CD8-positive, alpha-beta memory T cell (primary cell): Measurements from ENCODE around the gene PHF20. TPM values are rescaled to one million over a fixed set of nuclear protein-coding genes. Genes with fewer than 3 reads are reported as not detected.

ENCODE experiments used
- CTCF ChIA-PET: fragments of 350-600 bp; sonication (Branson Sonifier 250); formaldehyde crosslinking; loops from one replicate; lab custom pipeline; 2021; ENCODE audit warnings: antibody characterized with exemption; lab: Charles Lee
- POLR2A ChIA-PET: fragments of 350-600 bp; sonication (Branson Sonifier 250); formaldehyde crosslinking; loops from one replicate; lab custom pipeline; 2021; ENCODE audit warnings: antibody characterized with exemption; lab: Charles Lee
- DNase-seq, 5 donors: peaks; one replicate each; pipeline versions ENCODE4 v3.0.0 to v3.0.0-alpha.2; 2020 to 2022; ENCODE audit warnings: mixed read lengths in 1 of 5
- H3K27ac ChIP-seq: one replicate; pipeline ENCODE4 v1.7.0; 2013; ENCODE audit warnings: low read depth, mild to moderate bottlenecking, low read length, moderate library complexity
- H3K27me3 ChIP-seq: 2 replicates; pipeline ENCODE4 v1.7.0; 2013; ENCODE audit warnings: low read length, mild to moderate bottlenecking; ENCODE audit not compliant: insufficient read depth, poor library complexity, severe bottlenecking
- H3K36me3 ChIP-seq: 2 replicates; pipeline ENCODE4 v1.7.0; 2013; ENCODE audit warnings: mild to moderate bottlenecking, low read length, moderate library complexity; ENCODE audit not compliant: insufficient read depth
- H3K4me1 ChIP-seq: 2 replicates; pipeline ENCODE4 v1.7.0; 2013; ENCODE audit warnings: mild to moderate bottlenecking, low read length, moderate library complexity; ENCODE audit not compliant: insufficient read depth
- H3K4me3 ChIP-seq: 2 replicates; pipeline ENCODE4 v1.7.0; 2013; ENCODE audit warnings: mild to moderate bottlenecking, low read length
- H3K9me3 ChIP-seq: 2 replicates; pipeline ENCODE4 v1.7.0; 2013; ENCODE audit warnings: mild to moderate bottlenecking, low read length
- H3K27ac Mint-ChIP-seq, 8 donors: one replicate each; pipeline ENCODE4 v1.8.0; 2020 to 2021; ENCODE audit warnings: mixed read lengths in 8 of 8, mild to moderate bottlenecking in 6 of 8, inconsistent platforms in 3 of 8, moderate library complexity in 3 of 8
- H3K27me3 Mint-ChIP-seq, 2 donors: one replicate each; pipeline ENCODE4 v1.8.0; 2020 to 2021; ENCODE audit warnings: mixed read lengths in 2 of 2, mild to moderate bottlenecking in 1 of 2, moderate library complexity in 1 of 2
- H3K36me3 Mint-ChIP-seq, 3 donors: one replicate each; pipeline ENCODE4 v1.8.0; 2020 to 2021; ENCODE audit warnings: mixed read lengths in 3 of 3, inconsistent platforms in 1 of 3, mild to moderate bottlenecking in 1 of 3
- H3K4me1 Mint-ChIP-seq, 3 donors: one replicate each; pipeline ENCODE4 v1.8.0; 2020 to 2021; ENCODE audit warnings: mixed read lengths in 3 of 3, inconsistent platforms in 1 of 3, mild to moderate bottlenecking in 1 of 3
- H3K4me3 Mint-ChIP-seq, 7 donors: one replicate each; pipeline ENCODE4 v1.8.0; 2020 to 2021; ENCODE audit warnings: mixed read lengths in 7 of 7, mild to moderate bottlenecking in 6 of 7, moderate library complexity in 4 of 7, inconsistent platforms in 2 of 7
- H3K9me3 Mint-ChIP-seq, 5 donors: one replicate each; pipeline ENCODE4 v1.8.0; 2020 to 2022; ENCODE audit warnings: mixed read lengths in 5 of 5, mild to moderate bottlenecking in 3 of 5, moderate library complexity in 2 of 5, inconsistent platforms in 1 of 5
- polyA plus RNA-seq: library from polyadenylated mRNA; unstranded; fragments of 300-500 nt; fragmentation: Illumina TruSeq; gene quantifications from one replicate; pipeline ENCODE4 v1.2.3, GENCODE V29; 2021
- total RNA-seq, 2 experiments: library from RNA; stranded (reverse); gene quantifications; one replicate each; pipeline ENCODE4 v1.2.3, GENCODE V29; 2021

The PHF20 gene
- total and polyA plus RNA-seq, 3 experiments from 2014 or later: 53.9 to 124 (median 54.3) TPM

- Histone ChIP-seq H3K36me3 (peaks cover 8% of the 10 kb centered on the region), H3K27ac (peak overlapping the region; percentile 19), H3K4me1 (peaks cover 4% of the 10 kb centered on the region), H3K9me3 (no peaks in the 10 kb centered on the region), H3K27me3 (no peaks in the 10 kb centered on the region), H3K4me3 (no peak overlapping the region)
- ChIA-PET CTCF (interaction anchor here (0.6 to 0.7 kb wide), 2 partner anchors 18 to 39 kb away, joined by 3 to 8 read pairs; no protein-coding TSS in a partner anchor), POLR2A (no interaction called here)
- Mint-ChIP-seq H3K4me1 (peaks cover 12 to 33% (median 24%) of the 10 kb centered on the region in 3 donors), H3K9me3 (no peaks in the 10 kb centered on the region), H3K27me3 (peaks cover 0 to 1% of the 10 kb centered on the region in 2 donors), H3K4me3 (no peak overlapping the region), H3K27ac (peak overlapping the region in 4 of 8 donors; percentile 1 to 76 (median 48)), H3K36me3 (peaks cover 9 to 73% (median 20%) of the 10 kb centered on the region in 3 donors)
- no peak for DNase-seq
Observed at GRCh38 chr20:35901678-35902544, 130.1 kb downstream of the PHF20 start.

- peak overlapping the region in 2 of 8 donors; percentile 23 to 44 for H3K27ac Mint-ChIP-seq
- Histone ChIP-seq H3K4me1 (peaks cover 6% of the 10 kb centered on the region), H3K27me3 (no peaks in the 10 kb centered on the region), H3K27ac (peak overlapping the region; percentile 19), H3K4me3 (no peak overlapping the region), H3K36me3 (peaks cover 8% of the 10 kb centered on the region), H3K9me3 (no peaks in the 10 kb centered on the region)
- no peaks in the 10 kb centered on the region for H3K27me3 Mint-ChIP-seq
- peaks cover 9 to 80% (median 20%) of the 10 kb centered on the region in 3 donors for H3K36me3 Mint-ChIP-seq
- ChIA-PET POLR2A (no interaction called here), CTCF (interaction anchor here (0.6 to 0.7 kb wide), 2 partner anchors 18 to 39 kb away, joined by 3 to 8 read pairs; no protein-coding TSS in a partner anchor)
- no peaks in the 10 kb centered on the region for H3K9me3 Mint-ChIP-seq
- H3K4me1 Mint-ChIP-seq: peaks cover 12 to 38% (median 27%) of the 10 kb centered on the region in 3 donors
- no peak overlapping the region for H3K4me3 Mint-ChIP-seq
- no peak for DNase-seq
Observed at GRCh38 chr20:35902545-35902941, 130.7 kb downstream of the PHF20 start.

GRCh38 chr20:35903843-35904242, 132.0 kb downstream of the PHF20 start:
- Histone ChIP-seq H3K27ac (no peak overlapping the region), H3K27me3 (no peaks in the 10 kb centered on the region), H3K4me3 (no peak overlapping the region), H3K36me3 (peaks cover 8% of the 10 kb centered on the region), H3K4me1 (peaks cover 14% of the 10 kb centered on the region), H3K9me3 (no peaks in the 10 kb centered on the region)
- Mint-ChIP-seq H3K27me3 (no peaks in the 10 kb centered on the region), H3K9me3 (no peaks in the 10 kb centered on the region), H3K27ac (no peak overlapping the region), H3K36me3 (peaks cover 9 to 89% (median 21%) of the 10 kb centered on the region in 3 donors), H3K4me1 (peaks cover 20 to 51% (median 40%) of the 10 kb centered on the region in 3 donors), H3K4me3 (no peak overlapping the region)
- POLR2A ChIA-PET: no interaction called here
- no peak for DNase-seq
- CTCF ChIA-PET: no interaction called here

- H3K36me3 ChIP-seq: no peaks in the 10 kb centered on the region
- H3K4me1 ChIP-seq: peaks cover 14% of the 10 kb centered on the region
- H3K4me3 Mint-ChIP-seq: no peak overlapping the region
- no peak overlapping the region for H3K4me3 ChIP-seq
- H3K27ac Mint-ChIP-seq: peak overlapping the region in 2 of 8 donors; percentile 4 to 21
- no peak for DNase-seq
- H3K9me3 ChIP-seq: no peaks in the 10 kb centered on the region
- peaks cover 24 to 63% (median 49%) of the 10 kb centered on the region in 3 donors for H3K4me1 Mint-ChIP-seq
- H3K27ac ChIP-seq: no peak overlapping the region
- CTCF ChIA-PET: no interaction called here
- POLR2A ChIA-PET: no interaction called here
- no peaks in the 10 kb centered on the region for H3K27me3 ChIP-seq
- H3K27me3 Mint-ChIP-seq: no peaks in the 10 kb centered on the region
- H3K9me3 Mint-ChIP-seq: no peaks in the 10 kb centered on the region
- peaks cover 9 to 83% (median 21%) of the 10 kb centered on the region in 3 donors for H3K36me3 Mint-ChIP-seq
Observed at GRCh38 chr20:35904982-35905663, 133.3 kb downstream of the PHF20 start.

GRCh38 chr20:35907017-35907701, 135.3 kb downstream of the PHF20 start:
- Mint-ChIP-seq H3K27ac (peak overlapping the region in 4 of 8 donors; percentile 24 to 54 (median 52)), H3K9me3 (no peaks in the 10 kb centered on the region), H3K4me3 (no peak overlapping the region), H3K36me3 (peaks cover 6 to 79% (median 24%) of the 10 kb centered on the region in 3 donors), H3K4me1 (peaks cover 19 to 58% (median 39%) of the 10 kb centered on the region in 3 donors), H3K27me3 (no peaks in the 10 kb centered on the region)
- POLR2A ChIA-PET: no interaction called here
- Histone ChIP-seq H3K9me3 (no peaks in the 10 kb centered on the region), H3K27ac (no peak overlapping the region), H3K27me3 (no peaks in the 10 kb centered on the region), H3K36me3 (no peaks in the 10 kb centered on the region), H3K4me3 (no peak overlapping the region), H3K4me1 (peaks cover 14% of the 10 kb centered on the region)
- DNase-seq: no peak
- CTCF ChIA-PET: no interaction called here

GRCh38 chr20:35908007-35908406, 136.2 kb downstream of the PHF20 start:
- ChIA-PET POLR2A (no interaction called here), CTCF (no interaction called here)
- Mint-ChIP-seq H3K4me1 (peaks cover 19 to 53% (median 39%) of the 10 kb centered on the region in 3 donors), H3K9me3 (no peaks in the 10 kb centered on the region), H3K4me3 (no peak overlapping the region), H3K36me3 (peaks cover 6 to 82% (median 24%) of the 10 kb centered on the region in 3 donors), H3K27ac (peak overlapping the region in 4 of 8 donors; percentile 24 to 61 (median 52)), H3K27me3 (no peaks in the 10 kb centered on the region)
- Histone ChIP-seq H3K4me3 (no peak overlapping the region), H3K9me3 (no peaks in the 10 kb centered on the region), H3K36me3 (peaks cover 3% of the 10 kb centered on the region), H3K27me3 (no peaks in the 10 kb centered on the region), H3K27ac (no peak overlapping the region), H3K4me1 (peaks cover 14% of the 10 kb centered on the region)
- DNase-seq: no peak

- no peak overlapping the region for H3K4me3 ChIP-seq
- H3K36me3 Mint-ChIP-seq: peaks cover 13 to 84% (median 27%) of the 10 kb centered on the region in 3 donors
- H3K36me3 ChIP-seq: peaks cover 12% of the 10 kb centered on the region
- peak overlapping the region in 3 of 8 donors; percentile 50 to 69 (median 66) for H3K27ac Mint-ChIP-seq
- H3K4me1 Mint-ChIP-seq: peaks cover 21 to 53% (median 38%) of the 10 kb centered on the region in 3 donors
- no peak overlapping the region for H3K4me3 Mint-ChIP-seq
- H3K27ac ChIP-seq: no peak overlapping the region
- no peaks in the 10 kb centered on the region for H3K9me3 ChIP-seq
- H3K9me3 Mint-ChIP-seq: no peaks in the 10 kb centered on the region
- H3K4me1 ChIP-seq: peaks cover 14% of the 10 kb centered on the region
- CTCF ChIA-PET: no interaction called here
- no peak for DNase-seq
- H3K27me3 Mint-ChIP-seq: no peaks in the 10 kb centered on the region
- no peaks in the 10 kb centered on the region for H3K27me3 ChIP-seq
- POLR2A ChIA-PET: no interaction called here
Observed at GRCh38 chr20:35909176-35909575, 137.4 kb downstream of the PHF20 start.
